Right lobe of liver (tissue), 6 donors: ENCODE results near the gene LIF. TPM values are rescaled to one million over a fixed set of nuclear protein-coding genes. Genes with fewer than 3 reads are reported as not detected.
"Not testable (repeated sequence)": the region's sequence is repeated elsewhere in the genome, so short reads cannot be mapped to it uniquely, and the experiment has no call there.

Experiments
- ATAC-seq, 4 donors: fragments of 200-7000 bp; cut with Tn5 transposase; one replicate each; pipeline ENCODE4 v1.9.1; 2020; ENCODE audit warnings: mild to moderate bottlenecking in 4 of 4, moderate library complexity in 4 of 4
- DNase-seq, 3 donors: peaks; one replicate each; pipeline ENCODE4 v3.0.0-alpha.2; 2020
- H3K27ac ChIP-seq, 3 donors: fragments of 200-600 bp; one replicate each; pipeline ENCODE4 v1.8.0; 2022
- H3K27me3 ChIP-seq, 2 donors: fragments of 200-600 bp; one replicate each; pipeline ENCODE4 v1.8.0; 2022
- H3K36me3 ChIP-seq, 4 donors: fragments of 200-600 bp; sonication (generic) in 1 of 4; one replicate each; pipeline versions ENCODE4 v1.5.1 to v1.8.0; 2017 to 2022; ENCODE audit warnings: control low read depth in 1 of 4
- H3K4me1 ChIP-seq, 4 donors: fragments of 200-600 bp; sonication (generic) in 1 of 4; one replicate each; pipeline versions ENCODE4 v1.5.1 to v1.8.0; 2017 to 2022; ENCODE audit warnings: control low read depth in 1 of 4
- H3K4me3 ChIP-seq, 3 donors: fragments of 200-600 bp; one replicate each; pipeline ENCODE4 v1.8.0; 2022
- H3K9me3 ChIP-seq, 4 donors: fragments of 200-600 bp; sonication (generic) in 1 of 4; one replicate each; pipeline versions ENCODE4 v1.5.1 to v1.8.0; 2017 to 2022; ENCODE audit warnings: control low read depth in 1 of 4
- CTCF ChIP-seq, 4 donors: fragments of 200-600 bp in 3 of 4; fragments of 450-650 bp in 1 of 4; IDR thresholded peaks; one replicate each; pipeline versions ENCODE4 v1.5.1 to v1.8.0; 2016 to 2022; ENCODE audit warnings: antibody characterized with exemption in 4 of 4, mild to moderate bottlenecking in 2 of 4
- POLR2A ChIP-seq: fragments of 450-650 bp; IDR thresholded peaks from one replicate; pipeline ENCODE4 v1.6.1; 2017; ENCODE audit warnings: antibody characterized with exemption, mild to moderate bottlenecking
- WGBS: methylation state at CpG from one replicate; pipeline ENCODE4 v1.1.6; 2018; ENCODE audit warnings: low coverage, low lambda C conversion rate; ENCODE audit not compliant: insufficient coverage; ENCODE audit errors: missing lambda C conversion rate; 5-methylcytosine and 5-hydroxymethylcytosine counted together
- intact Hi-C, 2 donors: fragments of 100-400 bp; cut with DNase I; formaldehyde crosslinking; loops; one replicate each; pipeline versions ENCODE4 v1.11.2 to v1.14.1; 2022
- total RNA-seq, 6 experiments: library from RNA; depleted of rRNA in 2 of 6; stranded (reverse); fragments of >200 nt in 2 of 6; fragmentation: NEBNext Ultra II Directional in 3 of 6; extraction: Animal tissue kit (Norgen Biotek cat#: 25700) in 3 of 6; gene quantifications; one replicate each; pipeline versions ENCODE4 v1.1.0 to v1.2.4, GENCODE V29; 2016 to 2023
- donor health status: DM: no; HTN: yes; CAD: no.
- donor health status: DM: no; HTN: no; CAD: no.
- donor health status: DM: no; HTN: no; CAD: no.
- donor health status: DM: no; HTN: yes; CAD: no.
- donor health status: DM: no; HTN: yes; CAD: no.

LIF gene
- total RNA-seq, 6 experiments from 2014 or later = 0.15 to 2.0 (median 1.6) TPM; not detected in 2

- Histone ChIP-seq H3K9me3 (no peaks in the 10 kb centered on the region), H3K27me3 (no peaks in the 10 kb centered on the region), H3K27ac (no peak overlapping the region), H3K36me3 (no peaks in the 10 kb centered on the region), H3K4me1 (no peaks in the 10 kb centered on the region), H3K4me3 (no peak overlapping the region)
- TF ChIP-seq CTCF (IDR thresholded peaks at IDR 0.05) = no peak
- no peak for TF ChIP-seq POLR2A
- DNase-seq (peak in 1 of 3 donors; percentile 25), ATAC-seq (no peak)
- intact Hi-C loops = no loop called here
- 47% methylated on average over 5 of the region's 7 CpGs for WGBS
These were observed 42.4 kb downstream of the LIF start for GRCh38 chr22:30204015-30204741.

GRCh38 chr22:30202531-30203006 lies 44.0 kb downstream of the LIF start:
- Histone ChIP-seq H3K9me3 (no peaks in the 10 kb centered on the region), H3K27me3 (no peaks in the 10 kb centered on the region), H3K27ac (no peak overlapping the region), H3K36me3 (no peaks in the 10 kb centered on the region), H3K4me3 (no peak overlapping the region), H3K4me1 (no peaks in the 10 kb centered on the region)
- ATAC-seq (peak in 2 of 4 donors; percentile 5 to 28), DNase-seq (no peak)
- TF ChIP-seq POLR2A (no peak), CTCF (IDR thresholded peaks at IDR 0.05) (no peak)
- 63% methylated on average over 3 of the region's 9 CpGs for WGBS
- intact Hi-C loops = no loop called here

- no peaks in the 10 kb centered on the region for H3K4me1 ChIP-seq
- no peak for TF ChIP-seq POLR2A
- no peak for TF ChIP-seq CTCF (IDR thresholded peaks at IDR 0.05)
- ATAC-seq (peak in 1 of 4 donors; percentile 22), DNase-seq (no peak)
- no peak overlapping the region for H3K4me3 ChIP-seq
- 67% methylated on average over 3 of the region's 3 CpGs for whole genome bisulfite sequencing
- no peaks in the 10 kb centered on the region for H3K27me3 ChIP-seq
- H3K36me3 ChIP-seq = no peaks in the 10 kb centered on the region
- no peaks in the 10 kb centered on the region for H3K9me3 ChIP-seq
- no peak overlapping the region for H3K27ac ChIP-seq
- intact Hi-C loops = no loop called here
These were observed 44.6 kb downstream of the LIF start for GRCh38 chr22:30201945-30202344.

- H3K9me3 ChIP-seq, H3K4me3 ChIP-seq, intact Hi-C loops, DNase-seq, H3K27me3 ChIP-seq, H3K36me3 ChIP-seq, H3K27ac ChIP-seq, H3K4me1 ChIP-seq, ATAC-seq: not testable (repeated sequence)
- 66% methylated on average over 4 of the region's 10 CpGs for WGBS
These were observed 45.7 kb downstream of the LIF start for GRCh38 chr22:30200905-30201304.

GRCh38 chr22:30198921-30199320 lies 47.6 kb downstream of the LIF start:
- Histone ChIP-seq H3K27me3 (no peaks in the 10 kb centered on the region), H3K4me1 (no peaks in the 10 kb centered on the region), H3K27ac (no peak overlapping the region), H3K9me3 (no peaks in the 10 kb centered on the region), H3K4me3 (no peak overlapping the region), H3K36me3 (no peaks in the 10 kb centered on the region)
- no peak for TF ChIP-seq CTCF (IDR thresholded peaks at IDR 0.05)
- no peak for TF ChIP-seq POLR2A
- 88% methylated on average over 4 of the region's 4 CpGs for WGBS
- intact Hi-C loops = no loop called here
- ATAC-seq (no peak), DNase-seq (no peak)
